GM21717 (cell line): ENCODE results near the gene NOL4L.

ENCODE experiments used
- ATAC-seq: cut with Tn5 transposase; IDR thresholded peaks from one replicate; pipeline ENCODE4 v1.9.1; 2021; ENCODE audit warnings: mild to moderate bottlenecking, moderate library complexity; ENCODE audit not compliant: unreplicated experiment

Gene NOL4L

DNA sequence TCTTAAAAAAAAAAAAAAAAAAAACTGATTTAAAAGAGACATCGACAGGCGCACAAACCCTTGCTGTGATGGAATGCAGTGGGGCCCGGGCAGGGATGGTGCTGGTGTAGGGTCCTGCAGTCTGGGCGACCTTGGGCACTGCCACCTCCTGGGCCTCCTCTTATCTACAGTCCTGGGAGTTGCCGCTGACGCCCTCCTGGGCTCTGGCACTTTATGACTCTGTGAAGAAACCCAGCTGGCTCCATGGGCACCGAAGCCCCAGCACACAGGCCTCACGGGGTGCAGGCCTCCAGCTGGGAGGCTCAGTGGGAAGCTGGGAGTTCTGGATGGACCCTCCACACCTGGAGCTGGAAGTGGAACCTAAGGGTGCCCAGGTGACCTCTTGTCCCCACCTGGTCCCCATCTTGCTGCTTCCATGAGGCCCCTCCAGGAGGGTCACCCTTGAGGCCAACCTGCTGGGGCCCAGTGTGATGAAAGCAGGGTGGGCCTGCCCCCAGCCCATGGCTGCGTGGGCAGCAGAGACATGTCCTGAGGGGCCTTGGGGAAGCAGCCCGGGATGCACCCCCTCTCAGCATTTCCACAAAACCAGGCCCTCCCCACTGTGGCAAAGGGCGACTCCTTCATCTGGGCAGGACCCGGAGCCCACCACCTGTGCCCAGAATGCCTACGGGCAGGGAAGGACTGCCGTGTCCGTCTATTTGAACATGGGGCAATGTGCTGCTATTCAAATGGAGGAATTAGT lies 122.1 kb downstream of the NOL4L start:
- ATAC-seq = no peak

- ATAC-seq = no peak
Measured at GRCh38 chr20:32461836-32462600, 123.1 kb downstream of the NOL4L start.

GRCh38 chr20:32460683-32461320 lies 124.3 kb downstream of the NOL4L start:
- ATAC-seq = no peak

DNA sequence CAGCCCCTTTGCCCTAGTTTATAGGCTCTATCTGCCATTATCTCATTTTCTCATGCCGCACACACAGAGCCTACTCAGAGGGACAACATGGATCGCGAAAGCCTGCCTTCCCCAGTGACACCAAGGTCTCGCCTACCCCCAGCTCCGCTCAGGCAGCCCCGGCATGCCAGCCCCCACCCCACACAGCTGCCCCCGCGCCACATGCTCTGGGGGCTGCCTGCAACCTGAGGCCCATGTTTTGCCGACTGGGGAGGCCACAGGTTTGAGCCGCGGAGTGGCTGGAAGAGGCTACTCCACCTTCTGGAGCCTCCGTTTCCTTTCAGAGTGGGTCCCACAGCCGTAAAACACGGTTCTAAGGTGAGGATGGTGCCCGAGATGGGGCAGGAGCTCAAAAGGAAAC lies 124.9 kb downstream of the NOL4L start:
- no peak for ATAC-seq

DNA sequence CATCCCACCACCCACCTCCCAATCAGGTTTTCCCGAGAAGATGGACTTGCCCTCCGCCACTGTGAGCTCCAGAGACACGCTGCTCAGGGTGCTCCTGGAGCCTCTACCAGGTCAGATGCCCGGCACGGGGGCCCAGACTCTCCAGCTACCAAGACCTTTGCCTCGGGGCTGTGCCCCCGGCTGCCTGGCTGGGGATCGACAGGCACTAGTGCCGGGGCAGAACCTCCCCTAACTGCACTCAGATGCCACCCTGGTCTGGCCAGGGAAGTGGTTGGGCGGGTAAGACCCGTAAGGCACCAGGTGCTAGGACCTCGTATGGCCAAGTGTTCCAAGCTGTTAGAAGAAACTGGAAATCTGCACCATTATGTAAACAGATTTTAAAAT lies 126.3 kb downstream of the NOL4L start:
- ATAC-seq = no peak

DNA sequence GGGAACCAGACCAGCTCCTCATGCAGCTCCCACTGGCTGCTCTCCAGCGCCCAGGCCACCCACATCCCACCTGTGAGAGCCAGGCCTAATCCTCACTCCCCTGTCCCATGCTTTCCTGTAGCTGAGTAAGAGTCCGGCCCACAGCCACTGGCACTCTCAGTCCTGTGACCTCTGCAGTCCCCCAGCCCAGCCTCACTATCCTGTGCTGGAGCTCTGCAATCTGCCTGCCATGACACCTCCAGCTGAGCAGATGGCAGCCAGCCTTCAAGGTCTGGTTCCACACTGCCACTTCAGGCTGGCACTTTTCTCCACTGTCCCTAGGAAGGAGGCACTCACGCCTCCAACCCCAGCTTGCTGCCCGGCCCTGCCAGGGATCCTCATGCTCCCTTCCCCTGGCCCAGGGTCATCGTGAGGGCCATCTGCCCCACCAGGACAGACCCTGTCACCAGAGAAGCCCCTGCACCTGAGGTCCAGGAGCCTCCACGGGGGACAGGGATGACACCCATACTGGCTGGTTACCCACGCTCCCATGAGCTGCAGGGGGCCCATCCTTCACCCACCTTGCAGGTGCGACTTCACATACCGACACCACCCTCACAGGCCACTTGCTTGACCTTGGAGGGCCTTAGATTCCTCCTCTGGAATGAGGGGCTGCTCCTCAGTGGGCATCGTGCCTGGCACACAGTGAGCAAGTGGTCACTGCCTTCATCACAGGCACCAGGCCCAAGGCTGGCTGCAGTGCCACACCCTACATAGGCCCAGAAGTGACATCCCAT lies 126.9 kb downstream of the NOL4L start:
- ATAC-seq = no peak

DNA sequence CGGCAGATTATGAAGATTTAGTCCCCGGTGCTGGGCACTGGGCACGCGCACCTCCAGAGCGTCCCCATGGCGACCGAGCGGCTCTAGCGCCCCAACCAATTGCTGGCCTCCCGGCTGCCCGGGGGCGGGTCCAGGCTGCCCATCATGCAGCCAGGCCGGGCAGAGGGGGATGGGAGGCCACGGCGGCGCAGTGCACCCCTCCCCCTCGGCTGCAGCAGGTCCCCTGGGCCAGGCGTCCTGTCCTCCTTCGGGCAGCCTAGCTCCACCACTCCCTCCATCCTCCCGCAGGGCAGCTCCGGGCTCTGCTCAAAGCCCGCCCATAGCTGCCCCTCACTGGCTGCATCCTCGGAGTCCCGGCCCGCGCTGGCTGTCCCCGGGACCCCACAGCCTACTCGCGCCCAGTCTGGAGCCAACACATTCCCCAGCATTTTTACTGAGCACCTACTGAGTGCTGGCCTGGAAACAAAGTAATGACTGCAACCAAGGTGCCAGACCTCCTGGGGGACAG lies 127.6 kb downstream of the NOL4L start:
- no peak for ATAC-seq

GRCh38 chr20:32456869-32457478 lies 128.2 kb downstream of the NOL4L start:
- no peak for ATAC-seq

DNA sequence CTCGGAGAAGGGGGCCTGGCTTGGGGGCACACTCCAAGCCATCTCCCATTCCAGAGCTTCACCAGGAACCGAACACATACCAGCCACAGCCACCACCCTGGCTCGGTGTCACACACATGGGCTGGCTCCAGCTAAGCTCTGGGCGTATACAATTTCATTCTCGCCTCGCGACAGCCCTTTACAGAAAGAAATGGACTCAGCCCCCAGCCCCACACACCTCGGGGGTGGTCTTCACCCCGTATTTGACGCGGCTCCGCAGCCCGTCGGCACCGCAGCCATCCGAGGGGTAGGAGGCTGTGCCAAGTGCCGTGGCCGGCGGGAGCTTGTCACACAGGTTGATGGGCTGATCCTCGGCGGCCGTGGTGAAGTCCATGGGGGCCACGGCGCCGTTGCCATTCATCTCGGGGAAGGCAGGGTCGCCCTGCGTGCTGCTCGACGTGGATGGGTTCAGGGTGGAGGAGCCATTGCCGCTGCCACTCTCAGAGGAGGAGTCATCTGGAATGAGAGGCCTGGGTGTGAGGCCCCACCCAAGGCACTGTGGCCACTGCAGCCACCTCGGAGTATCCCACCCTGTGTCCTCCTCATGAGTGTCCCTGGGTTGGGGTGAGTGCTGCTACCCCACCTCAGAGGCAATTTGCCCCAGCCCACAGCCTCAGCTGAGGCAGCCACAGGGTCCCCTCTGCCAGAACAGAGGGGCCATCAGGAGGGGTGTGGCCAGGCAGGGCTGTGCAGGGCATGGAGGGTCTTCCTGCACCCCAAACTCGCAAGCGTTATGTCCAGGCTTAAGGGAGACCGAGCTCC lies 129.0 kb downstream of the NOL4L start:
- ATAC-seq = no peak

DNA sequence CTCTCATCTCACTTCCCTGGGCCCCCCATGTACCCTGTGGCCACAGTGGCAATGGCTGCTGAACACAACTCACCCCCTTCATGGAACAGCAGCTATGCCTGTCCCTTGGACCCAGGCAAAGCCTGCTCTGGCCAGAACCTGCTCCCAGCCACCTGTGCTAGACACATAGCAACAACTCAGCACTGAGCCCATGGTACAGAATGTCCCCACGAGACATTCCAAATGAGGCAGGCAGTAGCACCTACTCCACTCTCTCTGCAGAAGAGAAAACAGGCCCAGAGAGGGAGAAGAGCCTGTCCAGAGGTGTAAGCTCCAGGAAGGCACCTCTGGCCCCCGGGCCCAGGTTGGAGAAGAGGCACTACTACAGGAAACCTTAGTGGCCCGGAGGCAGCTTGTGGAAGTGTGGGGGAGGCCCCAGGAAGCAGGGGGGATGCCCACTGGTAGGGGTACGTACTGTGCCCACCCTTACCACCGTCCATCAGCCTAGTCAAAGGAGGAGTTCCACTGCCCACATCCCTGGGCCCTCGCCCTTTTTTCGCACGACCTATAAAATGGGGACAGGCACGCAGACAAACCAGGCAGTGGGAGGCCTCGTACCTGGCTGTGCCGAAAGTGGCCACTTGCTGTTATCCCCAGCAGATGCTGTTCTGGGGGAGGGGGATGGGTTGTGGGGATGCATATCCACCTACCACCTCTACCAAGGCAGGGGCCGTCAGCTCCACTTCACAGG lies 129.8 kb downstream of the NOL4L start:
- ATAC-seq = no peak

GRCh38 chr20:32454164-32455145 lies 130.7 kb downstream of the NOL4L start:
- ATAC-seq = no peak

GRCh38 chr20:32453467-32454163 lies 131.5 kb downstream of the NOL4L start:
- ATAC-seq = no peak

GRCh38 chr20:32452776-32453466 lies 132.2 kb downstream of the NOL4L start:
- no peak for ATAC-seq

GRCh38 chr20:32451682-32452461 lies 133.3 kb downstream of the NOL4L start:
- ATAC-seq = no peak

DNA sequence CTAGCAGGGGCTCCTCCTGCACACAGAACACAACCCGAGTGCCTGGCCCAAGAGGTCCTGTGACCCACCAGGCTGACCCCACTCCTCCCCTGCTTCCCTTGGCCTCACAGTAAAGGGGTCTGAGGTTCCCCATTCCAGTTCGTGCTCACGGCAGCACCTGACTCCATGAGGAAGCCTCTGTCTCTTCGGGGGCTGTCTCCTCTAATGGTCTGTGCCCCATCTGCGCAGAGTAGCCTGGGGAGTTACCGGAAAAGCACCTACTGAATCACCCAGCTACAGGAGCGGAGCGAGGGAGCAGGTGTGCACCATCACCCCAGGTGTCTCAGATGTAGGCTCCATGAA lies 133.8 kb downstream of the NOL4L start:
- no peak for ATAC-seq

- no peak for ATAC-seq
Measured at GRCh38 chr20:32450484-32451061, 134.6 kb downstream of the NOL4L start.
